AG09309 (cell line): ENCODE data around the gene DNAH12.

Experiments used
- DNase-seq: peaks from one replicate; pipeline ENCODE4 v3.0.0-alpha.2; 2010; ENCODE audit warnings: low read depth
- H3K4me3 ChIP-seq: 2 replicates; pipeline ENCODE4 v1.5.1; 2011; ENCODE audit warnings: mild to moderate bottlenecking, low read depth, low read length, moderate library complexity; ENCODE audit not compliant: control insufficient read depth
- CTCF ChIP-seq: IDR thresholded peaks from 2 replicates; pipeline ENCODE4 v1.5.1; 2011; ENCODE audit warnings: mild to moderate bottlenecking, low read depth, low read length, inconsistent platforms; ENCODE audit not compliant: insufficient read depth, control insufficient read depth; ENCODE audit errors: missing control alignments

Gene DNAH12

GRCh38 chr3:57557085-57557537 lies 13.0 kb upstream of the DNAH12 start:
- no peak for DNase-seq
- TF ChIP-seq CTCF = no peak

GRCh38 chr3:57556459-57557084 lies 12.4 kb upstream of the DNAH12 start:
- no peak for TF ChIP-seq CTCF
- no peak for DNase-seq
- peak overlapping the region; percentile 64 for H3K4me3 ChIP-seq

More at GRCh38 chr3:57557085-57557537, 13.0 kb upstream of the DNAH12 start:
- peak overlapping the region; percentile 64 for H3K4me3 ChIP-seq

GRCh38 chr3:57555738-57556458 lies 11.8 kb upstream of the DNAH12 start, which contains the start of gene PDE12:
TSS of gene PDE12 (plus strand) at chr3:57556274. CDS start at chr3:57556380, 106 bp downstream.
- H3K4me3 ChIP-seq = peak within 1 kb of the TSS; percentile 64
- DNase-seq = peak; percentile 59
- no peak for TF ChIP-seq CTCF

- no peak for DNase-seq
- H3K4me3 ChIP-seq = peak overlapping the region; percentile 64
- no peak for TF ChIP-seq CTCF
These were observed 11.2 kb upstream of the DNAH12 start for GRCh38 chr3:57555306-57555705.

GRCh38 chr3:57546616-57547015 lies 2.5 kb upstream of the DNAH12 start:
- TF ChIP-seq CTCF = no peak
- DNase-seq = no peak
- no peak overlapping the region for H3K4me3 ChIP-seq

- H3K4me3 ChIP-seq = no peak overlapping the region
- DNase-seq = no peak
- TF ChIP-seq CTCF = no peak
These were observed 1.6 kb upstream of the DNAH12 start for GRCh38 chr3:57545636-57546268.
